Retinal pigment epithelial cell (primary cell): Measurements from ENCODE around the gene PIP4K2A.

Source experiments
- DNase-seq: peaks from one replicate; pipeline ENCODE4 v3.0.0-alpha.2; 2010; ENCODE audit warnings: low read depth
- H3K4me3 ChIP-seq: 2 replicates; pipeline ENCODE4 v1.5.1; 2011; ENCODE audit warnings: mild to moderate bottlenecking, low read length, control low read depth, moderate library complexity
- TF ChIP-seq, protein P1 (sequence below): conservative IDR thresholded peaks from 2 replicates; pipeline ENCODE4 v1.5.1; 2011; ENCODE audit warnings: low read depth, low read length, control low read depth, inconsistent platforms

The PIP4K2A gene

DNA sequence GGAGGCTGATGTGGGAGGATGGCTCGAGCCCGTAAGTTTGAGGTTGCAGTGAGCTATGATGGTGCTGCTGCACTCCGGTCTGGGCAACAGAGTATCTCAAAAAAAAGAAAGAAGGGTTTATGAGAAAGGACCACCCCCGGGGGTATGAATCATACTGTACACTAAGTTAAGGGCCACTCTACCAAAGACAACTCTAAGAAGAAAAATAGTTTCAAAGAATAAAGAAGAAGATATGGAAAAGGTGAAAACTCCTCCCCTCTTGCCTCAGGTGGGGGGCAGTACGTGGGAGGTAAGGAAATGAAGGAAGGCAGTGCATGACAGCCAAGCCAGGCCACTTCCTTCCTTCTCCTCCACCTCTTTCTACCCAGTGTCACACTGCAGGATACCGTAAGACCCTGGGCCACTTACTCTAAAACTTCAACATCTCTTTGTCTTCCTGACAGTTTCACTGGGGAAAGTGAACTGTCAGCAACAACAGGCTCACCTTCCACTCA is 61.3 kb downstream of the PIP4K2A start:
- no peak for DNase-seq

DNA sequence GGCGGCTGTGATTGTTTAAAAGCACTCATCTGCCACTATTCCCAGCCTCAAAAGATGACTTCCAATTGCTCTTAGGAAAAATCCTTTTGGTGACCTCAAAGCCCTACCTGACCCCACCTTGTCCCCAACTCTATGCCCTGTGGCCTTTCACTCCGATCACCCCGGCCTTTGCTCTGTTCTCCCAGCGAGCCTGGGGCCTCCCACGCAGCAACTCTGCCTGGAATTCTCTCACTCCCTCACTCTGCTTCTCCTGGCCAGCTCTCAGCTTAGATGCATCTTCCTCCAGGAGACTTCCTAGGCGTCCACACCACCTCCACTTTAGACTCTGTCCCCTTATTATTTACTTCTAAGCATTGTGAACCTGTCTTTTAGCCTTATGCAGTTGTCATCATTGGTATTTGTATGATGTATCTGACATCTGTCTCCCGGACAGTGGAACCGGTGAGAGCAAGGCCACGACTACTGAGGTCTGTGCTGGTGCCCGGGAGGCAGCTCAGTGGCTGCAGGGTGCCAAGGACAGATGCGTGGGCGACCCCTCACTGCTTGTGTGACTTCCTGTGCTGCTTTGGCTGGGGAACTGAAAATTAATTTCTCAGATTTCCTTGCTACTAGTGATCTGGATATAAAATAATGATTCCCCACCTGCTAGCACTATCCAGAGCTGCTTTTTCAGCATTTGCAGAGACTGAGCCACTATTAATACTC is 63.0 kb downstream of the PIP4K2A start:
- no peak overlapping the region for H3K4me3 ChIP-seq
- TF ChIP-seq, protein P1, sequence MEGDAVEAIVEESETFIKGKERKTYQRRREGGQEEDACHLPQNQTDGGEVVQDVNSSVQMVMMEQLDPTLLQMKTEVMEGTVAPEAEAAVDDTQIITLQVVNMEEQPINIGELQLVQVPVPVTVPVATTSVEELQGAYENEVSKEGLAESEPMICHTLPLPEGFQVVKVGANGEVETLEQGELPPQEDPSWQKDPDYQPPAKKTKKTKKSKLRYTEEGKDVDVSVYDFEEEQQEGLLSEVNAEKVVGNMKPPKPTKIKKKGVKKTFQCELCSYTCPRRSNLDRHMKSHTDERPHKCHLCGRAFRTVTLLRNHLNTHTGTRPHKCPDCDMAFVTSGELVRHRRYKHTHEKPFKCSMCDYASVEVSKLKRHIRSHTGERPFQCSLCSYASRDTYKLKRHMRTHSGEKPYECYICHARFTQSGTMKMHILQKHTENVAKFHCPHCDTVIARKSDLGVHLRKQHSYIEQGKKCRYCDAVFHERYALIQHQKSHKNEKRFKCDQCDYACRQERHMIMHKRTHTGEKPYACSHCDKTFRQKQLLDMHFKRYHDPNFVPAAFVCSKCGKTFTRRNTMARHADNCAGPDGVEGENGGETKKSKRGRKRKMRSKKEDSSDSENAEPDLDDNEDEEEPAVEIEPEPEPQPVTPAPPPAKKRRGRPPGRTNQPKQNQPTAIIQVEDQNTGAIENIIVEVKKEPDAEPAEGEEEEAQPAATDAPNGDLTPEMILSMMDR, result no peak
- DNase-seq, result no peak

More for the DNA sequence above, 61.3 kb downstream of the PIP4K2A start:
- no peak overlapping the region for H3K4me3 ChIP-seq
- TF ChIP-seq, protein P1, result no peak

DNA sequence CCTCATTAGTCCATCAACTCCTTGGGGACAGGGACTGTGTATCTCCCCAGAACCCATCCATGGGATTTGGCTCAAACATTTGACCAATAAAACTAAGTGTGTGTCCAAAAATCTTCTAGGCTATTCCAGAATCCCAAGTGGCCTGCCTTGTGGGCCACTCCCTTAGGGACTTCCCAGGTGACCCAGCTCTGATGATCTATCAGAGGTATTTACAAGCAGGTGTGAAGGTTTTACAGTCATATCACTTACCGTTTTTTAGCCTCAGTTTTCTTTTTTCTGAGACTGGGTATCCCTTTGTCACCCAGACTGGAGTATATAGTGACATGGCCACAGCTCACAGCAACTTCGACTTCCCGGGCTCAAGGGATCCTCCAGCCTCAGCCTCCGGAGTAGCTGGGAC is 64.4 kb downstream of the PIP4K2A start:
- DNase-seq, result no peak

DNA sequence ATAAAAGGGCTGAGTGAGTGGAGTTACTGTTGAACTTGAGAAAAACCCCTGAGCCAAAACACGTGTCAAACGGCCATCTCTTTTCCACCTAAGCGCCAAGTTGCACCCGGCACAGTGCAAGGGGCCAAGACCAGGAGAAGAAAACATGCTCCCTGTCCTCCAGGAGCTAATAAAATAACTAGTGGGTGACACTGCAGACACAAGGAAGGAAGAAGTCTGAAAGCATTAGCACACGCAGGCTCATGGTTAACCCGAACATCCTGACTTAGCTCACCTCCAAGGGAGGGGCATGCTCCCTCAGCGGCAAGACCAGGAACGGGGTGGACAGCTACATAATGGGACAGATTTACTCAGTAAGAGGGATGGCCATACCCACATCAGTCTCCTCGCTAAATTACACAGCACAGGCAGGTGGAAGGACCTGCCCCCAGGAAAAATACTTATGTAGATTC is 65.0 kb downstream of the PIP4K2A start:
- TF ChIP-seq, protein P1, result no peak
- no peak for DNase-seq
- no peak overlapping the region for H3K4me3 ChIP-seq

More for the DNA sequence above, 64.4 kb downstream of the PIP4K2A start:
- H3K4me3 ChIP-seq, result no peak overlapping the region
- TF ChIP-seq, protein P1, result no peak

DNA sequence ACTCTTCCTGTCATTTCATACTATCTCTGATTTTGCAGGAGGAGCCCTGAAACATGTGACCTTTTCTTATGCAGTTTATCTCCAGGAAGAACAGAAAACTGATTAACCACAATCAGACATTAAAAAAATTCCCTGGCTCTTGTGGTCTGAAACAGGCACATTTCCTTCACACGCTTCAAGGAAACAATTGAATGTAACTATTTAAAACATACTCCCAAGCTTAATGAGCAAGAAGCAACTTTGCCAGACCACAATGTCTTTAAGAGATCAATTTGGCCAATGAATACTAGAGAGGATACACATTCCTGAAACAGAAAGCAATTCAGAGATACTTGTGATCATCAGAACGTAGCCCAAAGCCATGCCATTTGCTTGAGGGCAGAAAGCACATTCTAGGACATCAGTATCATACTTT is 65.8 kb downstream of the PIP4K2A start:
- TF ChIP-seq, protein P1, result no peak
- DNase-seq, result no peak
- no peak overlapping the region for H3K4me3 ChIP-seq

DNA sequence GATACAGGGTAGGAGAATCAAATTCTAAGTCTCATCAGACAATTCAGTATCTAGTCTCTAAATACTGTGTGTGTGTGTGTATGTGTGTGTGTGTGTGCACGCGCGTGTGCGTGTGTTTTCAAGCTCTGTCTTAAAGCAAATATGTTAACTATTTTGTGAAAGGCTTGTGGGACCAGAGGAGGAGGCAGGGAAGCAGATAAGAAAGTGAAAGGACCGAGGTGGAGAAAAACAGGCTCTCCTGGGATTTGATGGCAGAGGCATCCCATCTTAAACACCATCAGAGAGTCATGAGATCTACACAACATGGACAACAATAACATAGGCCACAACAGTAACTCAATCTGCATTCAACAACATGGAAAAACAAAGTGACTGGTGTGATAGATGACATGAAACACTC is 67.1 kb downstream of the PIP4K2A start:
- TF ChIP-seq, protein P1, result no peak
- H3K4me3 ChIP-seq, result no peak overlapping the region
- no peak for DNase-seq

DNA sequence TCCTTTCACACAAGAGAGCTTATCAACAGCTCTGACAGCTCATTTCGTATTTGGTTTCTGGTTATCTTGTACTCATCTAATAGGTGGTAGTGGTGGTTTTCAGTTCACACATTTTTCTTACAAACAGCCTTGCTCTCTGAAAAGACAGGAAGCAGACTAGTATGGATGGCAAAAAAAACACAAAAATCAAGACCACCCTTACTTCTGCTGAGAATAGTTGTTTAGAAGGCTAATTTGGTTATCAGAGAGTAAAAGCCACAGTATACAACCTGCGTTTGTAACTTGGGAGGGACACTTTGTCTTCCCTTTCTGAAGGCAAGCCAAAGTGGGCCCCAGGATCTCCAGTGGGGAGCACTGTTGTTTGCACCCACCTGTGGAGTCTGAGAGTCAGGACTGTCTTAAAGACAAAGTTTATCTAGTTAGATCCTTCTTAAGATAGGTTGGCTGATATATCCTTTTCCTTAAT is 68.0 kb downstream of the PIP4K2A start:
- no peak overlapping the region for H3K4me3 ChIP-seq
- TF ChIP-seq, protein P1, result no peak
- no peak for DNase-seq
